ENCODE results near the gene TRIP13. TPM values are rescaled to one million over a fixed set of nuclear protein-coding genes. Genes with fewer than 3 reads are reported as not detected.

Gene TRIP13
- total RNA-seq, 1 experiment from 2014 or later, result 45.9 TPM

- CTCF ChIA-PET, result interaction anchor here (0.7 kb wide), 1 partner anchor 178 kb away, joined by 4 read pairs; no protein-coding TSS in a partner anchor
- POLR2A ChIA-PET, result no interaction called here
- TF ChIP-seq POLR2AphosphoS5 (IDR thresholded peaks at IDR 0.05; ENCODE audit: low read depth, low read length), result no peak
- TF ChIP-seq SIN3A (IDR thresholded peaks at IDR 0.05; ENCODE audit: borderline replicate concordance, insufficient read depth, low read depth, low read length), result no peak
- no peak for TF ChIP-seq TCF7L2 (IDR thresholded peaks at IDR 0.05; ENCODE audit: low read depth, low read length)
- TF ChIP-seq CTCF (IDR thresholded peaks at IDR 0.05), result no peak
- in situ Hi-C loops (cut with HindIII; ENCODE audit: low pct_unique_long_range_greater_than_20kb, low sequenced_read_pairs), result no loop called here
- ATAC-seq (no peak), DNase-seq (ENCODE audit: low read depth, low spot score) (no peak)
- intact Hi-C loops (cut with micrococcal nuclease; ENCODE audit: unreplicated experiment), result no loop called here
- Histone ChIP-seq H3K27ac (ENCODE audit: low read length) (no peak overlapping the region), H3K9me3 (ENCODE audit: control insufficient read depth, insufficient read depth, low read depth, low read length) (no peaks in the 10 kb centered on the region), H3K27me3 (ENCODE audit: control insufficient read depth, insufficient read depth, low read length) (peaks cover 3% of the 10 kb centered on the region; the same call in 1 of the 2 replicates), H3K4me3 (ENCODE audit: low read depth in 2 of 2, low read length in 2 of 2) (no peak overlapping the region), H3K36me3 (ENCODE audit: control insufficient read depth, insufficient read depth, low read length) (no peaks in the 10 kb centered on the region), H3K4me1 (ENCODE audit: control insufficient read depth, insufficient read depth, low read length) (no peaks in the 10 kb centered on the region)
- no TSS peak for BruUV-seq (replicated peaks)
Observed at GRCh38 chr5:851553-851952, 41.1 kb upstream of the TRIP13 start.

- CTCF ChIA-PET, result interaction anchor here (0.7 kb wide), 1 partner anchor 178 kb away, joined by 4 read pairs; no protein-coding TSS in a partner anchor
- TF ChIP-seq SIN3A (IDR thresholded peaks at IDR 0.05; ENCODE audit: borderline replicate concordance, insufficient read depth, low read depth, low read length) (no peak), CTCF (IDR thresholded peaks at IDR 0.05) (no peak)
- TF ChIP-seq, protein P1, sequence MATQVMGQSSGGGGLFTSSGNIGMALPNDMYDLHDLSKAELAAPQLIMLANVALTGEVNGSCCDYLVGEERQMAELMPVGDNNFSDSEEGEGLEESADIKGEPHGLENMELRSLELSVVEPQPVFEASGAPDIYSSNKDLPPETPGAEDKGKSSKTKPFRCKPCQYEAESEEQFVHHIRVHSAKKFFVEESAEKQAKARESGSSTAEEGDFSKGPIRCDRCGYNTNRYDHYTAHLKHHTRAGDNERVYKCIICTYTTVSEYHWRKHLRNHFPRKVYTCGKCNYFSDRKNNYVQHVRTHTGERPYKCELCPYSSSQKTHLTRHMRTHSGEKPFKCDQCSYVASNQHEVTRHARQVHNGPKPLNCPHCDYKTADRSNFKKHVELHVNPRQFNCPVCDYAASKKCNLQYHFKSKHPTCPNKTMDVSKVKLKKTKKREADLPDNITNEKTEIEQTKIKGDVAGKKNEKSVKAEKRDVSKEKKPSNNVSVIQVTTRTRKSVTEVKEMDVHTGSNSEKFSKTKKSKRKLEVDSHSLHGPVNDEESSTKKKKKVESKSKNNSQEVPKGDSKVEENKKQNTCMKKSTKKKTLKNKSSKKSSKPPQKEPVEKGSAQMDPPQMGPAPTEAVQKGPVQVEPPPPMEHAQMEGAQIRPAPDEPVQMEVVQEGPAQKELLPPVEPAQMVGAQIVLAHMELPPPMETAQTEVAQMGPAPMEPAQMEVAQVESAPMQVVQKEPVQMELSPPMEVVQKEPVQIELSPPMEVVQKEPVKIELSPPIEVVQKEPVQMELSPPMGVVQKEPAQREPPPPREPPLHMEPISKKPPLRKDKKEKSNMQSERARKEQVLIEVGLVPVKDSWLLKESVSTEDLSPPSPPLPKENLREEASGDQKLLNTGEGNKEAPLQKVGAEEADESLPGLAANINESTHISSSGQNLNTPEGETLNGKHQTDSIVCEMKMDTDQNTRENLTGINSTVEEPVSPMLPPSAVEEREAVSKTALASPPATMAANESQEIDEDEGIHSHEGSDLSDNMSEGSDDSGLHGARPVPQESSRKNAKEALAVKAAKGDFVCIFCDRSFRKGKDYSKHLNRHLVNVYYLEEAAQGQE (IDR thresholded peaks at IDR 0.05; ENCODE audit: insufficient read depth in 1 of 2, low read depth in 2 of 2, low read length in 1 of 2), result no peak
- intact Hi-C loops (cut with micrococcal nuclease; ENCODE audit: unreplicated experiment), result no loop called here
- Histone ChIP-seq H3K36me3 (ENCODE audit: control insufficient read depth, insufficient read depth, low read length) (no peaks in the 10 kb centered on the region), H3K27me3 (ENCODE audit: control insufficient read depth, insufficient read depth, low read length) (peaks cover 3% of the 10 kb centered on the region; the same call in 1 of the 2 replicates), H3K27ac (ENCODE audit: low read length) (no peak overlapping the region), H3K9me3 (ENCODE audit: control insufficient read depth, insufficient read depth, low read depth, low read length) (no peaks in the 10 kb centered on the region), H3K4me3 (ENCODE audit: low read depth in 2 of 2, low read length in 2 of 2) (no peak overlapping the region), H3K4me1 (ENCODE audit: control insufficient read depth, insufficient read depth, low read length) (no peaks in the 10 kb centered on the region)
- DNase-seq (ENCODE audit: low read depth, low spot score) (no peak), ATAC-seq (no peak)
- in situ Hi-C loops (cut with HindIII; ENCODE audit: low pct_unique_long_range_greater_than_20kb, low sequenced_read_pairs), result no loop called here
- BruUV-seq (replicated peaks), result no TSS peak
- POLR2A ChIA-PET, result no interaction called here
Observed at GRCh38 chr5:852018-852417, 40.7 kb upstream of the TRIP13 start.

Data from Panc1 (cell line).